ENCODE data around the gene FJX1.
"Not testable (repeated sequence)": the region's sequence is repeated elsewhere in the genome, so short reads cannot be mapped to it uniquely, and the experiment has no call there.

Gene FJX1

DNA sequence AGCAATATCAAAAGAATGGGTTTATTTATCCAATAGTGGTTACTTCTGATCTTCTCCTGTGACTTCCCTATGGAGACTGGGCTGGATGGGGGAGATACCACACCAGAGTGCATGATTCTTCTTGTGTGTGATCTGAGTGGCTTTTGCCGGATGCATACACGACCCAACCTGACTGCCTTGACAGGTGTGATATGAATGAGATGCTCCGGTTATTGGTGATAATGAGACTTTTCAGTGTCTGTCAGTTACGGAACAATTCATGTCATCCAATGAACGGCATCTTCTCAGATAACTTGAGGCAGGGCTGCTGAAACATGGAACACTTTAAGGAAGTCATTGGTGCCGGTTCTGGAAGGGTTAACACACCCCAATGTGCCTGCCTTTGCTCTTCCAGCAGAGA, 17.7 kb downstream of the FJX1 start:
- DNase-seq = no peak

DNA sequence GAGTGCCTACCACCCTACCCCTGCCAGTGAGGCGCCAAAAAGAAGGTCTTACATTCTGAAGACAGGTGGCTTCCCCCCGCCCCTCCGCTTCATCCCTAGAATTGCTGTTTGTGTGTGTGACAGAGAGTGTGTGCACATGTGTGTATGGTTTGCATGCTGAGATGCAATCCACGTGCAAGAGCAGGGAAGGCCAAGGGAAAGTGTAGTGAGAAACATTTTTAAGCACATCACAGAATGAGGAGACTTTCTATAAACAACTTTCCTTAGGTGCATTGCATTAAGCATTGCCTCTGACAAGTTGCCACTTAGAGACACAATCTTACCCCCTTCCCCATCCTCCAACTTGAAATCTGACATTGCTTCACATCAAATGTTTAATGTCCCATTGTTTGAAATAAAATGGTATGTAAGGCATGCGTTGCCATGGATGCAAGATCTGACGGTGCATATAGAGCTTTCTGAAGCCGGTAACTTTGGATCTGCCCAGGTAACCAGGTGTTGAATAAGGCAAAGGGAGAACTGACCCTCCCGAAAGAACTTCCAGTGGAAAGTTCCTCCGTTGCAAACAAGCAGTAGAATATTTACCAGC, 21.4 kb downstream of the FJX1 start:
- no peak for DNase-seq

- DNase-seq = no peak
Measured at GRCh38 chr11:35641171-35641897, 23.1 kb downstream of the FJX1 start.

DNA sequence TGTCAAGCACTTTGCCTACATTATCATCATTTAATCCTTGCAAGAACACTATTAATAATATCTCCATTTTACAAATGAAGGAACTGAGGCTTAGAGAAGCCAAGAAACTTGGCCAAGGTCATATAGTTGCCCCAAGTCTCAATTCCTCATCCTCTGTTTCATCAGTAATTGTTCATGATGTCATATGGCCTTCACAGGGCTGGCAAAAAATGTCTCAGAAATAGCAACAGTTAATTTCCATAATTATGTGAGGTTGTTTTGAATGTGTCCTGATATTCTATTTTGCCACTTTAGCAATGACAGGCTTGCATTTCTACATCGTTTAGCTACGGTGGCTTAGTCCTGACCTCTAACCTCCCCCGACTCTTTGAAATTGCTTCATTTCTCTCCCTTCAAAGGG, 23.7 kb downstream of the FJX1 start:
- no peak for DNase-seq

GRCh38 chr11:35647421-35648093, 29.3 kb downstream of the FJX1 start:
- DNase-seq = no peak

DNA sequence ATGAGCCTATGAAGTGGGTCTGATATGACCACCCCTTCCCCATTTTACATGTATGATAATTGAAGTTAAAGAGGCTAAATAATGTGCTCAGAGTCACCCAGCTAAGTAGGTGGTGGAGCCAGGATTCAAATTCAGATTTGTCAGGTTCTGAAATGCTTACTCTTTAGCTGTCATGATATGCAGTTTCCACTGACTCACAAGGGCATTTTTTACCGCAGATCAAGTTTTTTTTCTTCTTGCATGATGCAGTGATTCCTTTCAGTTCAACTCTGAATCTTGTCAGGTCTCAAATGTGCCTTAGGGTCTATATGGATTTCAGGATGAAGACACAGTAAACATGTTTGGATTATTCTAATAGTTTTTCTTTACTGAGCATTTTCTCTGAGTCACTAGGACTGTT, 31.7 kb downstream of the FJX1 start:
- DNase-seq = no peak

DNA sequence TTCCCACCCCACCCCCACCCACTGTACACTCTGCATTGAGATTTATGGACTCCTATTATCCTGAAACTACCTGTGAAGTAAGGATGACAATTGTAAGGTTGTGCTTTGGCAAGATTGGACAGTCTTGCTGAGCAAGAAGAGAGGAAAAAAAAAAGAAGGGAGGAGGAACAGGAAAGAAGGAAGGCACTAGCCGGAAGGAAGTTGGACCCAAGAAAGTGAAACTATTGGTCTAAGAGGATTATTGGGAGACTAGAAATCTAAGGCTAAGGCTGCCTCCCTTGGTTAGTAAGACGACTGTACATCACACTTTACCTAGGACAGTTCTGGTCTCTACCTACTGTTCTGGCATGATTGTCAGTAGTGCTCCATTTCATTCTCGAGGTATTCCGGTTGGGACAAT, 32.2 kb downstream of the FJX1 start:
- no peak for DNase-seq

DNA sequence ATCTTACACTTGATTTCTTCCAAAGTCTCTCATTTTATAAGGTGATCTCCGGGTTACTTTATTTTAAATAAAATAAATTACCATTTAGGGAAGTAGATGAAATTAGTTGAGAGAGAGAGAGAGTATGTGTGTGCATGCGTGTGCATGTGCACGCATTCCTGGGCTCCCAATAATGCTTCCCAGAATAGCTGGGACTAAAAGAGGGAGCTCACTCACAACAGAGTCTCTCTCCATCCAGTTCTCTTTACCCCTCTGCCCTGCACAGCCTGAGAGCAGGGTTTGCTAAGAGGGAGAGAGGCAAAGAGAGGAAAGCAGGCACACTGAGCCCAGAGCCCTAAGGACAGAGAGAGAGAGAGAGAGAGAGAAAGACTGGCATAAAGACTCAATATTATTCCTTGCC, 33.0 kb downstream of the FJX1 start:
- no peak for DNase-seq

- DNase-seq = not testable (repeated sequence)
Measured at GRCh38 chr11:35652786-35653185, 34.5 kb downstream of the FJX1 start.

- no peak for DNase-seq
Measured at GRCh38 chr11:35654711-35655110, 36.5 kb downstream of the FJX1 start.

DNA sequence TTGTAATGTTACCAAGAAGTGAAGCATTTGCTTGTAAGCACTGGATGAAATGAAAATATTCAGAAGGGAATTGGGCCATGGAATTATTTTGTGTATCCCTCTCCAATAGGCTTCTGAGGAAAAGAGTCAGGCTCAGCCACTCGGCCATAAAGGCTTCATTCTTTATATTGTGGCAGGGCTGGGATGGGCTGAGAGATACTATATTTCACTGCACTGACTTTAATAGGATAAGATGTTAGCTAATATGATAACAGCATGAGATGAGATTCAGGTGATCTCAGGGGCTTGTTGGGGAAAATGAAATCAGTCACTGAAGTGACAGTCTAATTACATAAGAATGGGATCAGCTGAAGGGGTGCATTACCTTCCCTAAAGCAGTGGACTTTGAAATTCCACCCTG, 37.0 kb downstream of the FJX1 start:
- DNase-seq = no peak

DNA sequence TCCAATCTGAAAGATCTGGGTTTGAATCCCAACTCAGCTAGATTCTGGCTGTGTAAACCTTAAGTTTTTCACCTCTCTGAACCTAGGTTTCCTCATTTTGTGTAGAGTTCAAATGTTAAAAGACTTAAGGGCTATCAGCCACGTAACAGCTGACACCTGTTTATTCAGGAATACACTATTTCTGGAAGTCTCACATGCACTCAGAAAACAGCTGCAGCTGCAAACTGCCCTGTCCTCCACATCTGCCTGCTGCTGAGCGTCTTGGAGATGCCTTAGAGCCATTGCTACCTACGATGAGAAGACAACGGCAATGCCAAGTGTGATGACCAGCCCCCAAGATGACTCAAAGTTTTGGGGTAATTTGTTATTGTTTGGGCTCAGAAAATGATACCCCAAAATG, 37.6 kb downstream of the FJX1 start:
- DNase-seq = no peak

DNA sequence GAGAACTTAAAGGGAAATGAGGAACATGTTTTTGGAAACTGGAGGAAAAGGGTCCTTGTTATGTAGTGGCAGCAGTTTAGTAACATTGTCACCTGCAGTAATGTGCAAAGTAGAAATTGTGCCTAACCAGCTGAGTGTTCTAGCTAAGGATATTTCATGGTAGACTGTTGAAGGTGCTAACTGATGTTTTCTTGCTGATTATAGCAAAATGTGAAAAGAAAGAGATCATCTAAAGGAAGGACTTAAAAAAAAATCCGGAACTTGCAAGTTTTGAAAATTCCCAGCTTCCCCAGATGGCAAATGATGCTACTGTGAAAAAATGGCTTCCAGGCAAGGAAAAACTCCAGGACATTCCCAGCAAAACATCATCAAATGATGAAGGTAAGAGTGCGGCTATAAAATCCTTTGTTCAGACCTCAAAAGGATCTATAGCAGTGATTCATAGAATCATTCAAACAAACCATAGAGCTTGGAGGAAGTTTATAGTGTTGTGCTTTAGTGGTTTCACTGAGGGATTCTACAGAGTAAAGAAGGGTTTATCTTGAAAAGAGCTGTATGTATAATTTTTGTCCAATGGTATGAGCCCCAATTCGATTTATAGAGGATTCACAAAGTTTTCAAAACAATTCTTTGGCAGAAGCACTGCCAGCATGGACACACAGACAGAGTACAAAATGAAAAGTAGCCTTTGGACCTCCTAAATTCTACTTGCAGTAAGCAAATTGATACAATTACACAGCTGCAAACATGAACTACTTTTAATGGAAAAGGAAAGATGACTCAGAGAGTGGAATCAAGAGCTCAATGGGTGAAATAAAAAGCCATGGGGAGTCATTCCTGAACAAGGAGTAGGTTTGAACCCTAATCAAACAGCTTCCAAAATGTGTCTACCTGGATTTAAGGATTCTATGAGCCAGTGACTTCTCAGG, 40.0 kb downstream of the FJX1 start:
- DNase-seq = no peak

DNA sequence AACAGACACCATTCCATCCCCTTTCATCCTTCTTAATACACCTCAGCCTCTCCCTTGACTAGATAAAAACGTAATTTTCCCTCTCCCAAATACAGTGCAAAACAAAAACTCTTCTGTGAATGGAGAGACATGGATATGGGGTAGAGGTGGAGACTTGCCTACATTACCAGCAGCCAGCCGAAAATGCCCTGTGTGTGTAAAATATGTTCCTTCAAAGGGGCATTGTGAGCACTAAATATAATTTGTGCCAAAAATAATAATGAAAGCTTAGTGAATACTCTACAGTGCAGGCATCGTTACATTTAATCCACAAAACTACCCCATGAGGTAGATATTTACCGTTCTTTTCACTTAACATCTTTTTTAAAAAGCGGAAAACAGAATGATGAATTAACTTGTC, 43.3 kb downstream of the FJX1 start:
- no peak for DNase-seq

- DNase-seq = peak in 2 of 4 experiments; percentile 12 to 33
Measured at GRCh38 chr11:35662061-35662648, 43.9 kb downstream of the FJX1 start.

GRCh38 chr11:35662649-35663407, 44.6 kb downstream of the FJX1 start, which contains the start of gene TRIM44:
TSS of gene TRIM44 (plus strand) at chr11:35662775. CDS start at chr11:35663112, 337 bp downstream.
- DNase-seq = peak; percentile 53 to 73 (median 60)

GRCh38 chr11:35663408-35663702, 45.1 kb downstream of the FJX1 start:
- no peak for DNase-seq

GRCh38 chr11:35664977-35665441, 46.7 kb downstream of the FJX1 start:
- no peak for DNase-seq

- DNase-seq = no peak
Measured at GRCh38 chr11:35667257-35667656, 49.0 kb downstream of the FJX1 start.

DNA sequence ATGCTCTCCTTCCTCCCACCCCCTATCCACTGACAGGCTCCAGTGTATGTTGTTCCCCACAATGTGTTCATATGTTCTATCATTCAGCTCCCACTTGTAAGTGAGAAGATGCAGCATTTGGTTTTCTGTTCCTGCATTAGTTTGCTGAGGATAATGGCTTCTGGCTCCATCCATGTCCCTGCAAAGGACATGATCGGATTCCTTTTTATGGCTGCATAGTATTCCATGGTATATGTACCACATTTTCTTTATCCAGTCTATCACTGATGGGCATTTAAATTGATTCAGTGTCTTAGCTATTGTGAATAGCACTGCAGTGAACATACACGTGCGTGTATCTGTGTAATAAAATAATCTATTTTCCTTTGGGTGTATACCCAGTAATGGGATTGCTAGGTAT, 50.1 kb downstream of the FJX1 start:
- DNase-seq = not testable (repeated sequence)

All from activated naive CD4-positive, alpha-beta T cell (primary cell).